ENCODE measurements around the gene TDO2. TPM values are rescaled to one million over a fixed set of nuclear protein-coding genes. Genes with fewer than 3 reads are reported as not detected.

TDO2 gene
- total and polyA plus RNA-seq, 8 donors = 0.35 to 1.4 (median 0.48) TPM; not detected in 4

- 70 to 75% methylated on average over 1 of the region's 1 CpG for WGBS, 2 donors
- intact Hi-C loops (cut with DNase I) = loop anchor here in 1 of 3 donors (10.0 kb wide), 1 partner anchor 120 kb away; no protein-coding TSS in a partner anchor
- DNase-seq (no peak), FAIRE-seq (no peak), ATAC-seq (no peak)
- H3K27me3 ChIP-seq = no peaks in the 10 kb centered on the region
- H3K4me1 ChIP-seq = peaks cover 0 to 5% (median 4%) of the 10 kb centered on the region in 3 donors
- TF ChIP-seq, protein P1, sequence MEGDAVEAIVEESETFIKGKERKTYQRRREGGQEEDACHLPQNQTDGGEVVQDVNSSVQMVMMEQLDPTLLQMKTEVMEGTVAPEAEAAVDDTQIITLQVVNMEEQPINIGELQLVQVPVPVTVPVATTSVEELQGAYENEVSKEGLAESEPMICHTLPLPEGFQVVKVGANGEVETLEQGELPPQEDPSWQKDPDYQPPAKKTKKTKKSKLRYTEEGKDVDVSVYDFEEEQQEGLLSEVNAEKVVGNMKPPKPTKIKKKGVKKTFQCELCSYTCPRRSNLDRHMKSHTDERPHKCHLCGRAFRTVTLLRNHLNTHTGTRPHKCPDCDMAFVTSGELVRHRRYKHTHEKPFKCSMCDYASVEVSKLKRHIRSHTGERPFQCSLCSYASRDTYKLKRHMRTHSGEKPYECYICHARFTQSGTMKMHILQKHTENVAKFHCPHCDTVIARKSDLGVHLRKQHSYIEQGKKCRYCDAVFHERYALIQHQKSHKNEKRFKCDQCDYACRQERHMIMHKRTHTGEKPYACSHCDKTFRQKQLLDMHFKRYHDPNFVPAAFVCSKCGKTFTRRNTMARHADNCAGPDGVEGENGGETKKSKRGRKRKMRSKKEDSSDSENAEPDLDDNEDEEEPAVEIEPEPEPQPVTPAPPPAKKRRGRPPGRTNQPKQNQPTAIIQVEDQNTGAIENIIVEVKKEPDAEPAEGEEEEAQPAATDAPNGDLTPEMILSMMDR (IDR thresholded peaks at IDR 0.05) = no peak
- no peak overlapping the region for H3K4me3 ChIP-seq
- no peak overlapping the region for H3K27ac ChIP-seq
- no peaks in the 10 kb centered on the region for H3K36me3 ChIP-seq
- H3K9me3 ChIP-seq = no peaks in the 10 kb centered on the region
These were observed 41.0 kb downstream of the TDO2 start for GRCh38 chr4:155944516-155944915.

DNA sequence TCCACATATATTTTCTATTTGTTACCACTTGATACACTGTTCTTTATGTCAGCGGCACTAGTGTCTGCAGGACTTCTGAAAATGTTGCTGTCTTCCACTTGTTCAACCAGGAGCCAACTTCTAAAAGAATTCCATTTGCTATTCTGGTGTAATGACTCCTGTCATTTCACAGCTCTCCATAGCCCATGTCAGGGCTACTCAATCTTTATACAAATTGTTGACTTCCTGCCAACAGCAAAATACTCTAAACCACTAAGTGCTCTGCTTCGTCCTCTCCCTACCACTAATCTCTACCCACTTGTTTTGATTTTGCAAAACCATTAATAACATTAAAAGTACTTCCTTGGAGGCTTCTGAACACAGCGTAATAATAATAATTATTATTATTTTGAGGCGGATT lies 43.0 kb downstream of the TDO2 start:
- Histone ChIP-seq H3K4me1 (peaks cover 0 to 5% (median 4%) of the 10 kb centered on the region in 3 donors), H3K9me3 (no peaks in the 10 kb centered on the region), H3K27ac (no peak overlapping the region), H3K36me3 (no peaks in the 10 kb centered on the region), H3K27me3 (no peaks in the 10 kb centered on the region), H3K4me3 (no peak overlapping the region)
- FAIRE-seq (no peak), DNase-seq (no peak), ATAC-seq (no peak)
- 49 to 57% methylated on average over 4 of the region's 4 CpGs for WGBS, 2 donors
- intact Hi-C loops (cut with DNase I) = loop anchor here in 1 of 3 donors (10.0 kb wide), 1 partner anchor 122 kb away; no protein-coding TSS in a partner anchor
- TF ChIP-seq, protein P1 (IDR thresholded peaks at IDR 0.05) = no peak

GRCh38 chr4:155948541-155948940 lies 45.0 kb downstream of the TDO2 start:
- DNase-seq (no peak), ATAC-seq (no peak), FAIRE-seq (no peak)
- Histone ChIP-seq H3K4me1 (peaks cover 0 to 9% (median 2%) of the 10 kb centered on the region in 3 donors), H3K27ac (no peak overlapping the region), H3K9me3 (no peaks in the 10 kb centered on the region), H3K27me3 (no peaks in the 10 kb centered on the region), H3K4me3 (no peak overlapping the region), H3K36me3 (no peaks in the 10 kb centered on the region)
- intact Hi-C loops (cut with DNase I) = loop anchor here in 1 of 3 donors (10.0 kb wide), 1 partner anchor 124 kb away; no protein-coding TSS in a partner anchor
- 63 to 68% methylated on average over 1 of the region's 1 CpG for WGBS, 2 donors
- TF ChIP-seq, protein P1 (IDR thresholded peaks at IDR 0.05) = no peak

GRCh38 chr4:155950461-155950860 lies 47.0 kb downstream of the TDO2 start:
- H3K36me3 ChIP-seq = no peaks in the 10 kb centered on the region
- FAIRE-seq = no peak
- DNase-seq = no peak
- H3K27me3 ChIP-seq = no peaks in the 10 kb centered on the region
- intact Hi-C loops (cut with DNase I) = loop anchor here in 1 of 3 donors (5.0 kb wide), 1 partner anchor 143 kb away; no protein-coding TSS in a partner anchor
- TF ChIP-seq, protein P1 (IDR thresholded peaks at IDR 0.05) = no peak
- no peak overlapping the region for H3K4me3 ChIP-seq
- no peaks in the 10 kb centered on the region for H3K9me3 ChIP-seq
- H3K4me1 ChIP-seq = peaks cover 0 to 4% (median 0%) of the 10 kb centered on the region in 3 donors
- 70 to 77% methylated on average over 6 of the region's 6 CpGs for WGBS, 2 donors
- no peak for ATAC-seq
- no peak overlapping the region for H3K27ac ChIP-seq

DNA sequence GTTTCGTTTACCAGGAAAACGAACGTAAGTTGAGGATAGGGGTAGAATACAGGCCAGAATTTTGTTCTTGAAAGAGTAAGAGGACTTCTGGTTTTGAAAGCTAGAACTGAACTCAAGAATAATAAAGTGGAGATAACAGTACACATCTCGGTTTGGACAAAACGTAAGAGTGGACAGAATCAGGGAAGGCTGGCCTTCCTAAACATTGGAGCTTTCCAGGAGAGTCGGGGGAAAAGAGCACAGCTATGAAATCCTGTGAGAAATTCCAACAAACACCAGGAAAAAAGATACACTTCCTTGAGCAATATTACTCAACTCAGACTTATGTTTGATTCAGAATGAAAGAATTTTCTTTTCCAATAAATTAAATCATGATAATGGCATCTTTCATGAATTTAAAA lies 49.0 kb downstream of the TDO2 start:
- Histone ChIP-seq H3K27ac (peak overlapping the region in 2 of 4 donors; percentile 98 to 99), H3K9me3 (no peaks in the 10 kb centered on the region), H3K4me3 (peak overlapping the region in 2 of 4 donors; percentile 64 to 67), H3K27me3 (no peaks in the 10 kb centered on the region), H3K36me3 (no peaks in the 10 kb centered on the region), H3K4me1 (peaks cover 0 to 4% (median 0%) of the 10 kb centered on the region in 3 donors)
- 47 to 51% methylated on average over 6 of the region's 6 CpGs for WGBS, 2 donors
- intact Hi-C loops (cut with DNase I) = loop anchor here in 1 of 3 donors (5.0 kb wide), 1 partner anchor 145 kb away; no protein-coding TSS in a partner anchor
- TF ChIP-seq, protein P1 (IDR thresholded peaks at IDR 0.05) = no peak
- ATAC-seq (no peak), DNase-seq (no peak), FAIRE-seq (no peak)
